GM20431 (cell line): ENCODE measurements around the gene TRAM2.

ENCODE experiments used
- in situ Hi-C: fragments of 300-500 bp; cut with MseI, MboI; formaldehyde crosslinking; loops from one replicate; pipeline ENCODE4 v1.15.0; 2020; ENCODE audit warnings: low sequenced_read_pairs; ENCODE audit not compliant: unreplicated experiment

Gene TRAM2

DNA sequence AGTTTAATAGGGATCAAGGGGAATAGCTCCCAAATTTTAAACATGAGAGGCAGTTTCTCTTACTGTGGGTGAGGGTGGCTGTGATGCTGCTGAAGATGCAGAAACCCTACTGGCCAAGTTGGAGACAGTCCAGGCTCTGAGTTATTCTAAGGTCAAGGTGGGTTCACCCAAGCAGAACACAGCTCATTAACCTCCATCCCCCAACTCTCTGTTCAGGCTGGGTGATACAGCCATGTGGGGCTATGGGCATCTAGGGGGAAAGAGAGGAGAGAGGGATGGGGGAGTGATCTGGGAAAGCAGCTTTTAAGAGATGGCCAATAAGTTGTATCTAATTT is 18.9 kb upstream of the TRAM2 start:
- in situ Hi-C loops: loop anchor here (25.0 kb wide), 1 partner anchor 183 kb away; the partner anchor contains the start of gene EFHC1

- in situ Hi-C loops: loop anchor here (25.0 kb wide), 1 partner anchor 183 kb away; the partner anchor contains the start of gene EFHC1
Measured at GRCh38 chr6:52595000-52595795, 18.3 kb upstream of the TRAM2 start.

- in situ Hi-C loops: loop anchor here (25.0 kb wide), 1 partner anchor 182 kb away; the partner anchor contains the start of gene EFHC1
Measured at GRCh38 chr6:52594221-52594620, 17.4 kb upstream of the TRAM2 start.

DNA sequence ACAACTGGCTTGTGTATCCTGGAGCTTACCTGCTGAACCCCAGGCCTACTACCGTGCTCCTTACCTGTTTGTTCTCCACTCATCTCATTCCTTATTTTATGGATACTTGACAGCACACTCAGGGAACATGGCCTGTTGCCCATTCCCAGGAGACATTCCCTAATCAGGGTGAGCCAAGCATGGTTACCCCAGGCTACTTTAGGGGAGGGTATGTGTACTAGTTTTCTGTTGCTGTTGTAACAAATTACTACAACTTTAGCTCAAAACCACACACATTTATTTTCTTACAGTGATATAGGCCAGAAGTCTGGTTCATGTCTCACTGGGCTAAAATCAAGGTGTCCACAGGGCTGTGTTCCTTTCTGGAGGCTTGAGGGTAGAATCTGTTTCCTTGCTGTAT is 15.0 kb upstream of the TRAM2 start:
- in situ Hi-C loops: loop anchor here (25.0 kb wide), 1 partner anchor 180 kb away; the partner anchor contains the start of gene EFHC1

DNA sequence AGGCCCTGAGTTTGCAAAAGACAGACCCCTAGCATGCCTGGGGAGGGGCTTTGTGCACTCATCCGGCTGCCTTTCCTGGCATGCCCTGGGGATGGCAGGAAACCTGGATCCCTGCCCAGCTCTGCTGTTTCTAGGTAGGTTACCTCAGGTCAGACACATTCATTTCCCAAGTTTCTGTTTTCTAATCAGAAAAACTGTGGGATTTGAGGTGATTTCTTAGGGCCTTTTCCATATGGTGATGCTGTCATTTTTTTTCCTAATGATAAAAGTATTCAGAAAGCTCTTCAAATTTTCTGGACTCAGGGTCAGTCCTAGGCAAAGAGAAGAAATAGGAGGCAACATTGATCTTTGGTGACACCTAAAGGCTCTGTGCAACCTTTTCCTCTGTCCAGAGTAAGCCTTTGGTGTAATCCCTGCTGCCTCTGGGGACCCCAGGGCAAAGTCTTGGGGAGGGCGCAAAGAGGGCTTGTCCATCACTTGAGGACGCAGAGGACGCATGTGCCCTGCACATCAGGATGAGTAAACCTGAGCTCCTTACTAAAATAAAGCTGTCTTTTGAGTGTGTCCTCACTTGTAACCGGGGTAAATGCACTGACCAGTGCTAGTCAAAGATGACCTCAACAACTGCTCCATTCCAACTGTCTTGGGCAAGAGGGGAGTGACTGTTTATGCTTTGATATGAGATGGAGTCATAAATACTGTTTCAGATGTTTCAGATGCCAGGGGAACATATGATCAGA is 13.5 kb upstream of the TRAM2 start:
- in situ Hi-C loops: loop anchor here (25.0 kb wide), 1 partner anchor 178 kb away; the partner anchor contains the start of gene EFHC1

- in situ Hi-C loops: loop anchor here (25.0 kb wide), 1 partner anchor 176 kb away; the partner anchor contains the start of gene EFHC1
Measured at GRCh38 chr6:52588710-52589091, 11.8 kb upstream of the TRAM2 start.

GRCh38 chr6:52588087-52588709 is 11.3 kb upstream of the TRAM2 start:
- in situ Hi-C loops: loop anchor here (25.0 kb wide), 1 partner anchor 176 kb away; the partner anchor contains the start of gene EFHC1

GRCh38 chr6:52587001-52587400 is 10.1 kb upstream of the TRAM2 start:
- in situ Hi-C loops: loop anchor here (25.0 kb wide), 1 partner anchor 175 kb away; the partner anchor contains the start of gene EFHC1

- in situ Hi-C loops: loop anchor here (25.0 kb wide), 1 partner anchor 172 kb away; the partner anchor contains the start of gene EFHC1
Measured at GRCh38 chr6:52584203-52584602, 7.3 kb upstream of the TRAM2 start.

GRCh38 chr6:52582996-52583395 is 6.1 kb upstream of the TRAM2 start:
- in situ Hi-C loops: loop anchor here (25.0 kb wide), 1 partner anchor 171 kb away; the partner anchor contains the start of gene EFHC1

- in situ Hi-C loops: loop anchor here (25.0 kb wide), 1 partner anchor 170 kb away; the partner anchor contains the start of gene EFHC1
Measured at GRCh38 chr6:52582446-52582845, 5.6 kb upstream of the TRAM2 start.

DNA sequence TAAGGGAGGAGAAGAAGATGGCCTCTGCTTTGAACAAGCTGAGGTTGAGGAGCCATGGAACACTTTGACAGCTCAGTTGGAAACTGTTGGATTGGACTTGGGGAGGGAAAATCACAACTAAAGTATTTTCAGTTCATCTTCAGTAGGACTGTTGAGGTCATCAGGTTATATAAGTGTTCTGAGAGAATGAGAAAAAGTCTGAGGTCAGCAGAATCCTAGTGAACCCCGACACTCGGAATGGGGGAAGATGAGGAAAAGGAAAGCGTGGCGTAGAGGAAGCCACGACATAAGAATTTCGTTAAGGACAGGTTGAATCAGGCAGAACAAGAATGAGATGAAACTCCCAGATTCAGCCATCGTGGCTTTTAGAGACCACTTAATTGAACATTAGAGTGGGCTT is 4.0 kb upstream of the TRAM2 start:
- in situ Hi-C loops: loop anchor here (25.0 kb wide), 1 partner anchor 169 kb away; the partner anchor contains the start of gene EFHC1

- in situ Hi-C loops: loop anchor here (25.0 kb wide), 1 partner anchor 167 kb away; the partner anchor contains the start of gene EFHC1
Measured at GRCh38 chr6:52579006-52579660, 2.3 kb upstream of the TRAM2 start.

GRCh38 chr6:52577778-52578463 is 1.1 kb upstream of the TRAM2 start:
- in situ Hi-C loops: loop anchor here (25.0 kb wide), 1 partner anchor 166 kb away; the partner anchor contains the start of gene EFHC1

DNA sequence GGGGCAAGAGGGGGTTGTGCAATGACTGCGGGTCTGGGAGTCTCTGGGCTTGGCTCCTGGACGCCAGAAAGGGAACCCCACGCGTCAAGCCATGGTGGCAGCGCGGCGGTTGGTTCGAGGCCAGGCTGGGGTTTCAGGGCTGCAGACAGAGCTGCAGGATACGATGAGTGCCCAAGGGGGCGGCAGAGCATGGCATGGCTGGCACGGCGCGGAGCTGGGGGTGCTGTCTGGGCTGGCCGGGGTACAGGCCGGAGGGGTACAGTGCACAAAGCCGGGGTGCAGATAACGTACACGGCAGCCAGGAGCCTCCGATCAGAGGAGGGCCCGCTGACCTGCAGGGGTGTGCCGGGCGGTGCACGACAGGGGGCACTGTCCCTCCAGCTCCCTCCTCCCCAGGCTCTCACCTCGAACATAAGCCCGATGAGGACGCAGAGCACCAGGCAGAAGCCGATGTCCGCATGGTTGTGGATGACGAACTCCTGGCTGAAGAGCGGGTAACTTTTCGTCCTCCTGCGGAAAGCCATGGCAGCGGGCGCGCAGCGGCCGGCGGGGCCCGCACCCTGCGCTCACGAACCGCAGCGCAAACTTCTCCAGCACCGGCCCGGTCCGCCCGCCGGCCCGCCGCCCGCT is 353 bp downstream of the TRAM2 start:
- in situ Hi-C loops: loop anchor here (25.0 kb wide), 1 partner anchor 164 kb away; the partner anchor contains the start of gene EFHC1

- in situ Hi-C loops: loop anchor here (25.0 kb wide), 1 partner anchor 164 kb away; the partner anchor contains the start of gene EFHC1
Measured at GRCh38 chr6:52576054-52576391, 837 bp downstream of the TRAM2 start.

DNA sequence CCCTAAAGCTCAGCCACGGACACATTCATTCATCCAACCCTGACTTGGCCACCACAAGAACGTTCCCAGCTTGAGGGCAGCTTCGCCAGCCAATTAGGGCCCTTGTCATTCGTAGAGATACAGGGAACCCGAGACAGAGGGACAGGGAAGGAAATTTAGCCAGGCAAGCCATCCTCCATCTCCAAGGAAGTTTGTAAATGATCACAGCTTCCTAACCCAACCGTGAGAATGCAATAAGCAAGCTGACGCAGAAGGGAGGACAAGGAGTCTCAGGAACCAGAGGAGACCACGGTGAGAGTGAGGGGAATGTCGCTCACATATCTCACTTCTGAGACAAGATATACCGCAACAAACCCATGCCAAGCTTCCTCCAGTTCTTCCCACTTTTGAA is 1.4 kb downstream of the TRAM2 start:
- in situ Hi-C loops: loop anchor here (25.0 kb wide), 1 partner anchor 163 kb away; the partner anchor contains the start of gene EFHC1
